ENCODE measurements around the gene CD1D. TPM values are rescaled to one million over a fixed set of nuclear protein-coding genes. Genes with fewer than 3 reads are reported as not detected.

The CD1D gene
- total RNA-seq = under 0.01 and 1.1 TPM in 2 replicates

DNA sequence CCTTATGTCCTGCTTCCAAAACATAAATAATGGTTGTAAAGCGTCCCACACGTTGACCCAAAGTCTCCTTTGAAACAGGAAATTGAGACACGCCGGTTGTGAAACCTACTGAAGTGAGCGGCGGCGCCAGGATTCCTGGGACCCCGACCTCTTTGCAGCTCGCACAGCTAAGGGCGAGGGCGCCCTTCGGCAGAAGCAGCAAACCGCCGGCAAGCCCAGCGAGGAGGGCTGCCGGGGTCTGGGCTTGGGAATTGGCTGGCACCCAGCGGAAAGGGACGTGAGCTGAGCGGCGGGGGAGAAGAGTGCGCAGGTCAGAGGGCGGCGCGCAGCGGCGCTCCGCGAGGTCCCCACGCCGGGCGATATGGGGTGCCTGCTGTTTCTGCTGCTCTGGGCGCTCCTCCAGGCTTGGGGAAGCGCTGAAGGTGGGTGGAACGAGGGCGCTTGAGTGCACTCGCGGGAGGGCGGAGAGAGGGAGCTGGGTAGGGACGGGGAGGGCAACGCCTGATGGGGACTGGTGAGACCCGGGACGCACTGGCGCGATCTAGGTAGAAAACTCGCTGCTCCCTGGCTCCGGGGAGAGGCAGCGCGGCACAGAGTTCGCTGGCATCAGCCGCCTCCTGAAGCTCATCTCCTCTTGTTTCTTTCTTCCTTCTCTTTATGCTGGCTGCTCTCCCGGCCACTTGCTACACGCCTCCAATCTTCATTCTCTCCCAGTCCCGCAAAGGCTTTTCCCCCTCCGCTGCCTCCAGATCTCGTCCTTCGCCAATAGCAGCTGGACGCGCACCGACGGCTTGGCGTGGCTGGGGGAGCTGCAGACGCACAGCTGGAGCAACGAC is at the start of gene CD1D:
Gene CD1D, plus strand, starts transcription at position 155 of the 836 bp plus-strand sequence. Its CDS starts 207 bp downstream, at position 362.

Other genes with a start within 250 kb of the CD1D start
- 92.4 and 146 TPM in 2 replicates for gene KIRREL1, start 187.2 kb upstream of the CD1D start, total RNA-seq
- not detected in 2 replicates for gene CD1A, start 73.5 kb downstream of the CD1D start, total RNA-seq
- under 0.01 TPM in 1 of 2 replicates, not detected in the other for gene CD1C, start 109.0 kb downstream of the CD1D start, total RNA-seq
- gene CD1B, start 150.6 kb downstream of the CD1D start, total RNA-seq = not detected in 2 replicates
- not detected in 2 replicates for gene CD1E, start 173.0 kb downstream of the CD1D start, total RNA-seq
- gene OR10T2, start 218.6 kb downstream of the CD1D start, total RNA-seq = not detected in 2 replicates
- gene OR10K2, start 245.3 kb downstream of the CD1D start, total RNA-seq = not detected in 2 replicates

Data from regular cardiac myocyte (primary cell).